Measurements from ENCODE around the gene CCR5.
A peak's percentile ranks its signal among the peaks of the same experiment; 100 is the strongest.

CCR5 gene

DNA sequence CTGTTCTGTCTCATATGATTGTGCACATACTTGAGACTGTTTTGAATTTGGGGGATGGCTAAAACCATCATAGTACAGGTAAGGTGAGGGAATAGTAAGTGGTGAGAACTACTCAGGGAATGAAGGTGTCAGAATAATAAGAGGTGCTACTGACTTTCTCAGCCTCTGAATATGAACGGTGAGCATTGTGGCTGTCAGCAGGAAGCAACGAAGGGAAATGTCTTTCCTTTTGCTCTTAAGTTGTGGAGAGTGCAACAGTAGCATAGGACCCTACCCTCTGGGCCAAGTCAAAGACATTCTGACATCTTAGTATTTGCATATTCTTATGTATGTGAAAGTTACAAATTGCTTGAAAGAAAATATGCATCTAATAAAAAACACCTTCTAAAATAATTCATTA, 5.1 kb downstream of the CCR5 start:
- ATAC-seq (ENCODE audit: insufficient read depth, low read depth): peak; percentile 76

DNA sequence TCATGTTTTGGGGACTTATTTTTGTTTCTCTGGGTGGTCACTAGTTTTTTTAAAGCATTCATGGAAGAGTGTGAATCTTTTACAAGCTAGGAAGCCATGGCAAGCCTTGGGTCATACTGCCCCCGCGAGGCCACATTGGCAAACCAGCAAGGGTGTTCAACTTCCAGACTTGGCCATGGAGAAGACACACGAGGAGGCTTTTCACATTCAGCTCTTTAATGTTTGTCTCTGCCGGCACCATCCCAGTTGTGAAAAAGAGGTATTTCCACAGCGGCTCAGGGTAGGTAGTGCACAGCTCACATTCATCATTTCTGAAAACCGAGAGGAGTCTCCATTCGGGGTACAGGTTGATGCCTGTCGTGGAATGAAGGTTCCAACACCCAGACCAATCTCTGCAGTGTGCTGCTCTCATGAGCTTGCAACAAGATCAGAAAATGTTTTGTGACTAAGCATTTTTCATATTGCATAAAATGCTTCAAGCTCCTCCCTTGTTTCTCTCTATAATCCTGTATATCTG, 7.7 kb downstream of the CCR5 start:
- no peak overlapping the region for H3K9ac ChIP-seq (ENCODE audit: low read depth, low read length)
- peaks cover 77% of the 10 kb centered on the region for H3K4me1 ChIP-seq (ENCODE audit: insufficient read depth, low read length)
- H2AFZ ChIP-seq (ENCODE audit: low read depth, low read length): no peak overlapping the region
- no peaks in the 10 kb centered on the region for H4K20me1 ChIP-seq (ENCODE audit: insufficient read depth, low read length)
- H3K27ac ChIP-seq (ENCODE audit: low read length): peak overlapping the region; percentile 15; the same call in 1 of the 2 replicates
- DNase-seq (peak; percentile 48), ATAC-seq (ENCODE audit: insufficient read depth, low read depth) (no peak)
- no peak overlapping the region for H3K4me3 ChIP-seq (ENCODE audit: low read depth in 1 of 2, low read length in 2 of 2)
- TF ChIP-seq, protein P1, sequence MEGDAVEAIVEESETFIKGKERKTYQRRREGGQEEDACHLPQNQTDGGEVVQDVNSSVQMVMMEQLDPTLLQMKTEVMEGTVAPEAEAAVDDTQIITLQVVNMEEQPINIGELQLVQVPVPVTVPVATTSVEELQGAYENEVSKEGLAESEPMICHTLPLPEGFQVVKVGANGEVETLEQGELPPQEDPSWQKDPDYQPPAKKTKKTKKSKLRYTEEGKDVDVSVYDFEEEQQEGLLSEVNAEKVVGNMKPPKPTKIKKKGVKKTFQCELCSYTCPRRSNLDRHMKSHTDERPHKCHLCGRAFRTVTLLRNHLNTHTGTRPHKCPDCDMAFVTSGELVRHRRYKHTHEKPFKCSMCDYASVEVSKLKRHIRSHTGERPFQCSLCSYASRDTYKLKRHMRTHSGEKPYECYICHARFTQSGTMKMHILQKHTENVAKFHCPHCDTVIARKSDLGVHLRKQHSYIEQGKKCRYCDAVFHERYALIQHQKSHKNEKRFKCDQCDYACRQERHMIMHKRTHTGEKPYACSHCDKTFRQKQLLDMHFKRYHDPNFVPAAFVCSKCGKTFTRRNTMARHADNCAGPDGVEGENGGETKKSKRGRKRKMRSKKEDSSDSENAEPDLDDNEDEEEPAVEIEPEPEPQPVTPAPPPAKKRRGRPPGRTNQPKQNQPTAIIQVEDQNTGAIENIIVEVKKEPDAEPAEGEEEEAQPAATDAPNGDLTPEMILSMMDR (IDR thresholded peaks at IDR 0.05; ENCODE audit: borderline replicate concordance, extremely low read depth, low read length, poor library complexity, severe bottlenecking): peak; percentile 56
- TF ChIP-seq EZH2 (IDR thresholded peaks at IDR 0.05; ENCODE audit: borderline replicate concordance, low read depth, low read length, severe bottlenecking): no peak
- no peaks in the 10 kb centered on the region for H3K9me3 ChIP-seq (ENCODE audit: insufficient read depth, low read length, severe bottlenecking)
- no peaks in the 10 kb centered on the region for H3K27me3 ChIP-seq (ENCODE audit: insufficient read depth, low read length, poor library complexity)
- H3K79me2 ChIP-seq (ENCODE audit: insufficient read depth, low read length): no peaks in the 10 kb centered on the region
- H3K4me2 ChIP-seq (ENCODE audit: insufficient read depth, low read length): no peak overlapping the region
- no peaks in the 10 kb centered on the region for H3K36me3 ChIP-seq (ENCODE audit: insufficient read depth, low read length)

More for the DNA sequence above, 5.1 kb downstream of the CCR5 start:
- no peak for TF ChIP-seq EZH2 (IDR thresholded peaks at IDR 0.05; ENCODE audit: borderline replicate concordance, low read depth, low read length, severe bottlenecking)
- TF ChIP-seq, protein P1 (IDR thresholded peaks at IDR 0.05; ENCODE audit: borderline replicate concordance, extremely low read depth, low read length, poor library complexity, severe bottlenecking): no peak
- DNase-seq: peak; percentile 47
- Histone ChIP-seq H3K9ac (ENCODE audit: low read depth, low read length) (peak overlapping the region; percentile 27), H3K9me3 (ENCODE audit: insufficient read depth, low read length, severe bottlenecking) (no peaks in the 10 kb centered on the region), H3K79me2 (ENCODE audit: insufficient read depth, low read length) (no peaks in the 10 kb centered on the region), H3K27ac (ENCODE audit: low read length) (peak overlapping the region; percentile 77), H3K4me3 (ENCODE audit: low read depth in 1 of 2, low read length in 2 of 2) (0 out of 4 replicates have a peak overlapping the region, but pooled peaks of 1 of the 2 experiments have one; percentile 8), H2AFZ (ENCODE audit: low read depth, low read length) (0 out of 2 replicates have a peak overlapping the region, but pooled peaks have one; percentile 4), H4K20me1 (ENCODE audit: insufficient read depth, low read length) (no peaks in the 10 kb centered on the region), H3K36me3 (ENCODE audit: insufficient read depth, low read length) (no peaks in the 10 kb centered on the region), H3K4me1 (ENCODE audit: insufficient read depth, low read length) (peaks cover 77% of the 10 kb centered on the region), H3K4me2 (ENCODE audit: insufficient read depth, low read length) (peak overlapping the region; percentile 45), H3K27me3 (ENCODE audit: insufficient read depth, low read length, poor library complexity) (no peaks in the 10 kb centered on the region)

DNA sequence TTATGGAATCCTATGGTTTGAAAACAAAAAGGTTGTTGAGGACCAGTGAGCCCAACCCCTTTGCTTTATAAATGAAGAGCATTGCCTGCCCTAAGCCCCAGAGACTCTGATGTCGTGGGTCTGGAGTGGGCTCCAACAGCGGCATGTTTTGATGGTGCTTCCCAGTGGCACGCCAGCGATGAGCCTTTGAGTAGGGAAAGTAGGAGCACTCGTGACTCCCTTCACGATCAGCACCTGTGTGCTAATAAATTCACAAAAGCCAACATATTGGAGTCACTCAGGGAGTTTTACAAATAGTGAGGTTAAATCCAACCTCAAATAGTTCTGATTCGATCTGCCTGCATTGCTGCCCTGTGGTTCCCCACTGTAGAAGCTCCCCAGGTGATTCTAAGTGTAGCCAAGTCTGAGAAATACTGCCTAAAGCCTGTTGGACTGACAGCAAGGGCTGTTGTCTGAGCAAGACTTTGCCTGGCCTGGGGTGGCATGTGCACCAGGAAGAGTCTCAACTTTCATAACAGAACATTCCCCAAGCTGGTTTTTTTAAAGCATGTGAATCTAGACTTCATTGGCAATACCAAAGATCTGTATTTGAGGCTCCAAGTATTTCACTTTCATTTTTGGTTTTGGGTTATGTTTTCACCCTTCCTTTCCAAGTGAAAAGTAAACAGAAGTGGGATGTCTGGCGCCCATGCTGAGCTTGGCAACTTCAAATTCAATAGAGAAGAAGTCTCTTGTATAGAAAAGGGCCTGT, 9.9 kb downstream of the CCR5 start:
- TF ChIP-seq EZH2 (IDR thresholded peaks at IDR 0.05; ENCODE audit: borderline replicate concordance, low read depth, low read length, severe bottlenecking): no peak
- TF ChIP-seq, protein P1 (IDR thresholded peaks at IDR 0.05; ENCODE audit: borderline replicate concordance, extremely low read depth, low read length, poor library complexity, severe bottlenecking): no peak
- Histone ChIP-seq H3K27me3 (ENCODE audit: insufficient read depth, low read length, poor library complexity) (no peaks in the 10 kb centered on the region), H3K4me2 (ENCODE audit: insufficient read depth, low read length) (peak overlapping the region; percentile 30), H3K79me2 (ENCODE audit: insufficient read depth, low read length) (no peaks in the 10 kb centered on the region), H4K20me1 (ENCODE audit: insufficient read depth, low read length) (no peaks in the 10 kb centered on the region), H3K27ac (ENCODE audit: low read length) (peak overlapping the region; percentile 83), H3K9ac (ENCODE audit: low read depth, low read length) (peak overlapping the region; percentile 43), H3K4me1 (ENCODE audit: insufficient read depth, low read length) (peaks cover 77% of the 10 kb centered on the region), H3K4me3 (ENCODE audit: low read depth in 1 of 2, low read length in 2 of 2) (peak overlapping the region in 1 of 2 experiments; percentile 14; a peak in 1 of 4 replicates), H3K9me3 (ENCODE audit: insufficient read depth, low read length, severe bottlenecking) (no peaks in the 10 kb centered on the region), H3K36me3 (ENCODE audit: insufficient read depth, low read length) (no peaks in the 10 kb centered on the region), H2AFZ (ENCODE audit: low read depth, low read length) (peak overlapping the region; percentile 72)
- DNase-seq: peak; percentile 41
- peak; percentile 23 for ATAC-seq (ENCODE audit: insufficient read depth, low read depth)
